Hematopoietic multipotent progenitor cell treated with erythropoietin and hydrocortisone succinate and interleukin-3 and kit ligand, for 4 days (in vitro differentiated cells): ENCODE data around the gene PCED1B.
A peak's percentile ranks its signal among the peaks of the same experiment; 100 is the strongest.
"Not testable (repeated sequence)": the region's sequence is repeated elsewhere in the genome, so short reads cannot be mapped to it uniquely, and the experiment has no call there.

Experiments used
- DNase-seq: peaks from one replicate; pipeline ENCODE4 v3.0.0-alpha.2; 2015

Gene PCED1B

DNA sequence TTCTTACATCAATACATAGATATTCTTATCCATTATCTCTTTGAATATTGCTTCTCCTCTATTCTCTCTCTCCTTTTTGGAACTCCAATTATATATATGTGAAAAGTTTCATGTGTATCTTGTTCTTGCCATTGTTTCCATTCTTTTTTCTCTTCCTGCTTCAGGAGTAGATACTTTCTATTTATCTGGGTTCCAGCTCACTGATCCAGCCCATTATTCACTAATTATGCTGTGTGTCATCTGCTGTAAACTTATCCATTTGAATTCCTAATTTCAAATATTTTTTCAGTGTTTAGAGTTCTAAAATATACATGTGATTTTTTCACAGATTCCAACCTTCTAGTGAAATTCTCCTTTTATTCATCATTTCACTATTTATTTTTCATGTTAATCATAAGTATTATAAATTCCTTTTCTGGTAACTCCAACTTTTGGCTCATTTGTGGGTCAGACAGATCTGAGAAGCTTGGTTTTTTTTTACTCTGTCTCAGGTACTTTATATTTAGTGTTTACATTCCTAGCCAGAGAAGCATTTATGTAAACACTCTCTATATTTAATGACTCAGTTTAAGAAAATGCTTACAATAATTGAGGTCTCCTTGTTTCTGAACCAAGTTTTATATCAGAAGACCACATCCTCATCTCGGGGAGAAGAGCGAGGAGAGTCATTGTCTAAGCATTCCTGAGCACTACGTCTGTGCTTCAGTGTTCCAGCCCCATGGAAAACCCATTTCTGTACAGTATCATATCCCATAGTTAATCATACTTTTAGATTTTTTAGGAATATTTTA lies 16.2 kb downstream of the PCED1B start:
- no peak for DNase-seq

GRCh38 chr12:47097276-47097896 lies 18.0 kb downstream of the PCED1B start:
- no peak for DNase-seq

DNA sequence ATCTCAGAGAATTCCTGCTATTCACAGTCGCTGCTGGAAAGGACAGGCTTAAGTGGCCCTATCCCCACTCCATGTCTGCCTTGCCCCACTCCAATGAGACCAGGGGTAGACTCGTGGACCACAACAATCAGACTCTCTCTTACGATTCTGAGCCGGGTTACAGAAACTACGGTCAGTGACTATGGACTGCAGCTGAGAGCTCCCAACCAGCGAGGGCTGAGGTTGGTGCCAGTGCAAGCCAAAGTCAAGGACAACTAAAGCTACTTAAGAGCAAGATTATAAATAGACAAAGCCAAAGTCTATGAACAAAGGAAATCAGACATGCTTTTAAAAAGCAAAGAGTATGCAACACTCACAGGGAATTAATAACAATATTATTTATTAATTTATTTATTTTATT lies 18.7 kb downstream of the PCED1B start:
- DNase-seq: no peak

DNA sequence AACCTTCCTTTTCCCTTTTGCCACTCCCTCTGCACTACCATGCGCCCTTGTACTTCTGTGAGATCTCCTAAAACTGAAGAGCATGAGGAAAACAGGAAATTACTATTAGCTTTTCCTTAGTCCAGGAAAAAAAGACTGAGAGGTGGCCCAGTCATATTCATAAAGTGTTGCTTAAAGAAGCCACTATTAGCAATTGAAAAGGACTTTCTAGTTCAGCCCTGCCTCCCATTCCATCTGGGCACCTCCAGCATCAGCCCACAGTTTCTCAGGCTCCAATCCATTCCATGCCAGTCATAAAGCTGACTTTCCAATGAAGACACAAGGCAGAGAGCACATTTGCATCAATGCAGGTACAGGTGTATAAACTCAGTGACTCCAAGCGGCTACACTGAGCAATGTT lies 20.2 kb downstream of the PCED1B start:
- no peak for DNase-seq

DNA sequence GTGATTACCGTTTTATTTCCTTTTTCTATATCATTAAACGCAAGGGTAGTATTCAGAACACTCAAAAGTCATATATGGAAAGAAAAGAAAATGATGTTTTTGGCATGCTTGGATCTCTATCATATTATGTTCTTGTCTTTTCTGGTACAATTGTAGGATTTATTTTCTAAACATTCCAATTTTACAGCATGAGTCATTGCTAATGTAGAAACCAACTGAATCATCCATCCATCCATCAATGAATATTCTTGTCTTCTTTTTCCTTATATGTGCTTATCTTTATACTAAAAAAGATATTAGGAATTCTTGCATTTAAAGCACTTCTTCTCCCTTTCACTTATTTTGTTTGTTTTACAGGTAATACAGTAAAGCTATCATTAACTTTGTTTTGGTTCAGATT lies 20.7 kb downstream of the PCED1B start:
- DNase-seq: no peak

DNA sequence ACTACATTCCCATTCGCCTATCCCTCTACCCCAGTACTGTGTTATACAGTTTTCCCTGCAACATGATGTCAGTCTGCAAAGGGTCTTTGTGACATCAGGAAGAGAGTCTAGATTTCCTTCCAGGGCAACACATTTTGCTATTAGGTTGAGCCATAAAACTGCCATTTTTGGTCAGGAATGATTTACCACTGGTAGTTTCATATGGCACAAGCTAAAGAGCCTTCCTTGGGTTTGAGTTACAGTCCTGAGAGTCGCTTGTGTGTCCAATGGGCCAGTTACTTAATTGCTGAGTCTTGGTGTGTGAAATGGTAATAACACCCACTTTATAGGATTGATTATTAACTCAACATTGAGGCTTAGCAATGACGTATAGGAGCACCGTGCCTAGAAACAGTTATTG lies 23.0 kb downstream of the PCED1B start:
- DNase-seq: no peak

- DNase-seq: no peak
These were observed 23.6 kb downstream of the PCED1B start for GRCh38 chr12:47102845-47103651.

DNA sequence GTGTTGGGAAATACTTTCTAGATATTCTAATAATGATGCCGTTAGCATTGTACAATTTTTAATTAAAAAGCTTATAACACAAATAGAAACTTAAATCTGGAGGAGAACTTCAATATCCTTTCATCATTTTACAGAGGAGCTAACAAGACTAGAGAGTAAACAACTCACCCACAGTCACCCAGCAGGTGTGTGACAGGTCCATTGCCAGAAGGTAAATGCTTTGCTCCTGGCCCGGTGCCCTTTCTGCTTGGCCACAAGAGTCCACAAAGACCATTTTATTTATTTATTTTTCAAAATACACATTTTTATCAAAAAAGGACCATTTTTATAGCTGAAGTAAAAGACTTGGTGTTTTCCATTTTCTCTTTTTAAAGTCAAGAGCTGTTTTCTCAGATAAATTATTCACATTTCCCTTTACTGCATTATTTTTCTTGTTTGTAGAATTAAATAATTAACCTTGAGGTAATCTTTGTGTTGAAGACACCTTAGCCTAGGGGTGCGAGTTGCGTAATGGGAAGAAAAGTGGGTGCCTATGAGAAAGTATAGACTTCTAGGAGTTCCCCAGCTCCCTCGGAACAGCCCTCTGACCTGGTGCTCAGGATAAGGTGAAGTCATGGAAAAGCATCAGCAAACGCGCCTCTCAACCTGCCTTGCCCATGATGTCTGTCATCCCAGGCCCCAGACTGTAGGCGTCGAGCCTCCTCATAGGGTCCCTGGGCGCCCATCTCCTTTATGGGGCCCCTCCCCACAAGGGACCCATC lies 26.7 kb downstream of the PCED1B start:
- no peak for DNase-seq

- DNase-seq: no peak
These were observed 28.0 kb downstream of the PCED1B start for GRCh38 chr12:47107446-47107845.

- DNase-seq: no peak
These were observed 28.5 kb downstream of the PCED1B start for GRCh38 chr12:47107926-47108325.

DNA sequence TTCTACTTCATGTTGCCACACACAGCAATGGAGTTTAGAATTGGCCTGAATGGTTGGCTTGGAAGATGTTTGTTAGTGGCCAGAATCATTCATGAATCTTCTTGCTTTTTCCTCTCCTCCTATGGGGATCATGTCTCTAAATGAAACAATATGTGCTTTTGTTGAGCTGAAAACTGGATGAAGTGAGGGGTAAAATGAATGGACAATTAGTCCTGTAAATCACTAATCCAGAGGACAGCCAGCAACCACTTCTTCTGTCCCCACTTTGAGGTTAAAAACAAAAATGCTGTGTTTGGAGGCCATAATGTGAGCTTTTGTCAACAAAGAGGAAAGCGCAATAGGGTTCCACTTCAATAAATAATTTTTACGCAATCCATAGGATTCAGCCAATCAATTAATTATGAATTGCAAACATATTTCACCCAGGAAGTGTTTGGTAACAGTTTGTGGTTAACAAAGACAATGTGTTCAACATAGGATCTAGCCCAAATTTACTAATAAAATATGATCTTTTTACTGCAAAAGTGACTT lies 30.7 kb downstream of the PCED1B start:
- DNase-seq: no peak

DNA sequence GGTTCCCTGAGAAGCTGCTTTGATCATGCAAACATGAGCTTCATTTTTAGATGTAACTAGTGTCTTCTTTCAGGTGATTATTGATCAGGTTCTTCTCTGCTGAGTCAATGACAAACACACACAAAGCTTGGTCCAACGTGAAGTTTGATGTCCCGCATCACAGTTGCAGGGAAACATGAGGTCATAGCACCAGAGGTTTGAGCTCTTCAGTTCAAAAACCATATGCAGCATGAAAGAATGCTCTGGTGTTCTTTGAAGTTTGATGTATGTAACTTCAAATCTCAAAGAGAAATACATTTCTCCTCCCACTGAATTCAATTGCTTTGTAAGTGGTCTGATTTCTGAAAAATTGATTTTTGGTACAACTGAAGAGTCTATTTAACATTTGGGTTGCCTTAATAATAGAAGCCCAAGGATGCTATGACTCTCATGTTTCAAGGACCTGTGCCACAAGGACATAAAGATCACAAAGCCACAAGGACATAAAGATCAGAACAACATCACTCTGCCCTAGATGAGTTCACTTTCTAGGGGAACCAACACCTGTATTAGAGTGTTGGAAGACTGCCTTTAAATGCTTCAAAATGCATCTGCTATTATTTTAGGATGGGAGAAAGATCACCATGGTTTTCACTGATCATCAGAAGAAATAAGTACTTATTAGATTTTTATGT lies 31.4 kb downstream of the PCED1B start:
- DNase-seq: no peak

DNA sequence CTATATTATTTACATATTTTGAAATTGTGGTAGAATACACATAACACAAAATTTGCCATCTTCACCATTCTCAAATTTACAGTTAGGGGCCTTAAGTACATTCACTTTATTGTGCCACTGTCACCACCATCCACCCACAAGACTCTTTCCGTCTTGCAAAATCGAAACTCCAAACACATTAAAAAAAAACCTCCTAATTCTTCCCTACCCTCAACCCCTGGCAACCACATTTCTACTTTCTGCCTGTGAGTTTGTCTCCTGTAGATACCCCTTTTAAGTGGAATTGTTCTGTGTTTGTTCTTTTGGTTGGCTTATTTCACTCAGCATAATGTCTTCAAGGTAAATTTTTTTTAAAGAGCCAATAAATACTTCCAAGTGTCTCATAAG lies 32.0 kb downstream of the PCED1B start:
- no peak for DNase-seq

- DNase-seq: no peak
These were observed 32.4 kb downstream of the PCED1B start for GRCh38 chr12:47111854-47112253.

GRCh38 chr12:47112679-47113078 lies 33.3 kb downstream of the PCED1B start:
- no peak for DNase-seq

GRCh38 chr12:47114481-47114892 lies 35.1 kb downstream of the PCED1B start:
- peak; percentile 4 for DNase-seq

DNA sequence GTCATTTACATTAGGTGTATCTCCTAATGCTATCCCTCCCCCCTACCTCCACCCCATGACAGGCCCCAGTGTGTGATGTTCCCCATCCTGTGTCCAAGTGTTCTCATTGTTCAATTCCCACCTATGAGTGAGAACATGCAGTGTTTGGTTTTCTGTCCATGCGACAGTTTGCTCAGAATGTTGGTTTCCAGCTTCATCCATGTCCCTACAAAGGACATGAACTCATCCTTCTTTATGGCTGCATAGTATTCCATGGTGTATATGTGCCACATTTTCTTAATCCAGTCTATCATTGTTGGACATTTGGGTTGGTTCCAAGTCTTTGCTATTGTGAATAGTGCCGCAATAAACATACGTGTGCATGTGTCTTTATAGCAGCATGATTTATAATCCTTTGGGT lies 37.9 kb downstream of the PCED1B start:
- DNase-seq: not testable (repeated sequence)

DNA sequence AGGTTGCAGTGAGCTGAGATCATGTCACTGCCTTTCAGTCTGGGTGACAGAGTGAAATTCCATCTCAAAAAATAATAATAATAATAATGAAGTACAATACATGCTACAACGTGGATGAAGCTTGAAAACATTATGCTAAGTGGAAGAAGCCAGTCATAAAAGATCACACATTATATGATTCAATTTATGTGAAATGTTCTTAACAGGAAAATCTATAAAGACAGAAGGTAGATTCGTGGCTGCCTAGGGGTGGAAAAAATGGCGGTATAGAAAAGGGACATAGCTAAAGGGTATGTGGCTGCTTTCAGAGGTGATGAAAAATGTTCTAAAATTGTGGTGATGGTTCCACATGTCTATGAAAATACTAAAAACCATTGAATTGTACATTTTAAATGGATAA lies 41.3 kb downstream of the PCED1B start:
- no peak for DNase-seq

GRCh38 chr12:47121146-47121545 lies 41.7 kb downstream of the PCED1B start:
- DNase-seq: no peak

DNA sequence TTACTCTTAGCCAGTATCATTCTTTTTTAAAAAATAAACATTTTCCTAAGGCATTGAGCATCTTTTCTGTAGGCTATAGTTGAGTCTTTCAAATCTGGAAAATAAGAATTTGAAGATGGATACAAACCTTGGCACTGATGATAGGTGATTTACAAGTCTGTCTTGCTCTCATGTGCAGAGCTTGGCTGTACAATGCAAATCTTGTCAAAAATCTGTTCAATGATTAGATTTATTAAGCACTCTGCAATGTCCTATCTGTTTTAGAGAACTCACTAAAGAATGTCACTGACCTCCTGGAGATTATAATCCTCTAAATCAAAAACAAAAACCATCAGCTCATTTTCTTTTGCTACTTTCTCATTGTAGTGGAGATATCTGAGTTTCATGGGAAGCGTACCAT lies 43.2 kb downstream of the PCED1B start:
- DNase-seq: no peak

- no peak for DNase-seq
These were observed 44.3 kb downstream of the PCED1B start for GRCh38 chr12:47123730-47124129.

- DNase-seq: no peak
These were observed 45.0 kb downstream of the PCED1B start for GRCh38 chr12:47124451-47124850.
